Measurements from ENCODE around the gene SLC9A9.

GRCh38 chr3:143232981-143233380, 615.3 kb downstream of the SLC9A9 start:
- TF ChIP-seq POLR2A (IDR thresholded peaks at IDR 0.05; ENCODE audit: low read length): no peak
- TF ChIP-seq GATA1 (IDR thresholded peaks at IDR 0.05; ENCODE audit: low read depth, low read length): no peak
